Natural killer cell (primary cell): ENCODE measurements around the gene GCNA. TPM values are rescaled to one million over a fixed set of nuclear protein-coding genes. Genes with fewer than 3 reads are reported as not detected.
A peak's percentile ranks its signal among the peaks of the same experiment; 100 is the strongest.

Experiments used
- ATAC-seq, 3 donors: fragments of 150-1000 bp in 2 of 3; fragments of 200-7000 bp in 1 of 3; cut with Tn5 transposase; 1 replicate in 1 of 3; 2 replicates in 2 of 3; pipeline ENCODE4 v1.10.0; 2021; ENCODE audit warnings: mild to moderate bottlenecking in 2 of 3, moderate library complexity in 2 of 3
- DNase-seq, 2 donors: peaks; one replicate each; pipeline versions ENCODE4 v3.0.0 to v3.0.0-alpha.2; 2013 to 2021; ENCODE audit warnings: mixed read lengths in 1 of 2
- H3K27ac ChIP-seq: one replicate; pipeline ENCODE4 v1.5.1; 2013; ENCODE audit warnings: mild to moderate bottlenecking, low read length
- H3K27me3 ChIP-seq: one replicate; pipeline ENCODE4 v1.6.1; 2013; ENCODE audit warnings: low read length; ENCODE audit not compliant: control insufficient read depth, insufficient read depth
- H3K36me3 ChIP-seq: one replicate; pipeline ENCODE4 v1.6.1; 2013; ENCODE audit warnings: low read length; ENCODE audit not compliant: control insufficient read depth, insufficient read depth
- H3K4me1 ChIP-seq: one replicate; pipeline ENCODE4 v1.6.1; 2013; ENCODE audit warnings: low read length; ENCODE audit not compliant: control insufficient read depth, insufficient read depth
- H3K4me3 ChIP-seq: one replicate; pipeline ENCODE4 v1.5.1; 2013; ENCODE audit warnings: low read length
- H3K9me3 ChIP-seq: one replicate; pipeline ENCODE4 v1.6.1; 2013; ENCODE audit warnings: low read length; ENCODE audit not compliant: control insufficient read depth, insufficient read depth
- H3K27ac Mint-ChIP-seq, 2 donors: one replicate each; pipeline ENCODE4 v1.8.0; 2022; ENCODE audit warnings: mild to moderate bottlenecking in 2 of 2, mixed read lengths in 2 of 2, moderate library complexity in 1 of 2
- H3K27me3 Mint-ChIP-seq, 2 donors: one replicate each; pipeline ENCODE4 v1.8.0; 2022; ENCODE audit warnings: low read depth in 2 of 2, mixed read lengths in 2 of 2
- H3K36me3 Mint-ChIP-seq: one replicate; pipeline ENCODE4 v1.8.0; 2022; ENCODE audit warnings: mixed read lengths
- H3K4me1 Mint-ChIP-seq, 2 donors: one replicate each; pipeline ENCODE4 v1.8.0; 2022; ENCODE audit warnings: mixed read lengths in 2 of 2
- H3K4me3 Mint-ChIP-seq: one replicate; pipeline ENCODE4 v1.8.0; 2022; ENCODE audit warnings: mild to moderate bottlenecking, moderate library complexity, mixed read lengths
- H3K9me3 Mint-ChIP-seq, 2 donors: one replicate each; pipeline ENCODE4 v1.8.0; 2022; ENCODE audit warnings: mixed read lengths in 2 of 2
- WGBS: methylation state at CpG from one replicate; pipeline ENCODE4 v1.1.7; 2013; ENCODE audit warnings: missing lambda C conversion rate; ENCODE audit not compliant: insufficient coverage; 5-methylcytosine and 5-hydroxymethylcytosine counted together
- intact Hi-C: fragments of 100-400 bp; cut with micrococcal nuclease; formaldehyde crosslinking; loops from one replicate; pipeline ENCODE4 v1.14.2; 2022
- total RNA-seq, 4 donors: library from RNA; stranded (reverse); fragments of 120-200 nt in 1 of 4; gene quantifications; one replicate each; pipeline versions ENCODE4 v1.2.3 to v1.2.4, GENCODE V29; 2013 to 2022
- TF ChIP-seq, protein P1 (sequence below): fragments of 200-600 bp; IDR thresholded peaks from one replicate; pipeline ENCODE4 v1.8.0; 2022; ENCODE audit warnings: antibody characterized with exemption

GCNA gene
- total RNA-seq, 3 donors from 2014 or later (not counting 1 experiment from before 2014, with no cell fraction given): 3.6 to 4.5 (median 3.7) TPM

DNA sequence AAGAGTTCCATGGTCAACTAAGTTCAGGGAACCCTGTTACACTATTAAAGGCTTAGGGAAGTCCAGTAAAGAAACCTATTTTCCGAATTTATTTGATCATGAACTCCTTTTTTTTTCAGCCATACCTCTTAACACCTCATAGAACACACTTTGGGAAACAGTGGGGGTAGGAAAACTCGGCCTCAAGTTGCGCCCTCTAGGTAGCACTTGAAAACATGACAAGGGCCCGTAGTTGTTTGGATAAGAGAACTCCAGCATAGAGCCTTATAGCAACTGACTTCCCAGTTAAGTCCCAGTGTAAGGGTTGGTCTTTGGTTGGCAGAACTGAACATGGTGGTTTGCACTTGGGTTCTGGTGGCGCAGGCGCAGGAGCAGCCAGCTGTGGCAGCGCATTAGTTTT lies 30.9 kb upstream of the GCNA start:
- Mint-ChIP-seq H3K27me3 (no peaks in the 10 kb centered on the region), H3K27ac (no peak overlapping the region), H3K4me1 (peaks cover 21 to 28% of the 10 kb centered on the region in 2 donors), H3K36me3 (peaks cover 7% of the 10 kb centered on the region), H3K9me3 (no peaks in the 10 kb centered on the region), H3K4me3 (no peak overlapping the region)
- H3K4me1 ChIP-seq: peaks cover 9% of the 10 kb centered on the region
- no peak overlapping the region for H3K27ac ChIP-seq
- ATAC-seq (no peak), DNase-seq (no peak)
- intact Hi-C loops: no loop called here
- 100% methylated on average over 2 of the region's 7 CpGs for WGBS
- peaks cover 49% of the 10 kb centered on the region for H3K36me3 ChIP-seq
- TF ChIP-seq, protein P1, sequence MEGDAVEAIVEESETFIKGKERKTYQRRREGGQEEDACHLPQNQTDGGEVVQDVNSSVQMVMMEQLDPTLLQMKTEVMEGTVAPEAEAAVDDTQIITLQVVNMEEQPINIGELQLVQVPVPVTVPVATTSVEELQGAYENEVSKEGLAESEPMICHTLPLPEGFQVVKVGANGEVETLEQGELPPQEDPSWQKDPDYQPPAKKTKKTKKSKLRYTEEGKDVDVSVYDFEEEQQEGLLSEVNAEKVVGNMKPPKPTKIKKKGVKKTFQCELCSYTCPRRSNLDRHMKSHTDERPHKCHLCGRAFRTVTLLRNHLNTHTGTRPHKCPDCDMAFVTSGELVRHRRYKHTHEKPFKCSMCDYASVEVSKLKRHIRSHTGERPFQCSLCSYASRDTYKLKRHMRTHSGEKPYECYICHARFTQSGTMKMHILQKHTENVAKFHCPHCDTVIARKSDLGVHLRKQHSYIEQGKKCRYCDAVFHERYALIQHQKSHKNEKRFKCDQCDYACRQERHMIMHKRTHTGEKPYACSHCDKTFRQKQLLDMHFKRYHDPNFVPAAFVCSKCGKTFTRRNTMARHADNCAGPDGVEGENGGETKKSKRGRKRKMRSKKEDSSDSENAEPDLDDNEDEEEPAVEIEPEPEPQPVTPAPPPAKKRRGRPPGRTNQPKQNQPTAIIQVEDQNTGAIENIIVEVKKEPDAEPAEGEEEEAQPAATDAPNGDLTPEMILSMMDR: no peak
- H3K27me3 ChIP-seq: no peaks in the 10 kb centered on the region
- H3K4me3 ChIP-seq: no peak overlapping the region
- no peaks in the 10 kb centered on the region for H3K9me3 ChIP-seq

DNA sequence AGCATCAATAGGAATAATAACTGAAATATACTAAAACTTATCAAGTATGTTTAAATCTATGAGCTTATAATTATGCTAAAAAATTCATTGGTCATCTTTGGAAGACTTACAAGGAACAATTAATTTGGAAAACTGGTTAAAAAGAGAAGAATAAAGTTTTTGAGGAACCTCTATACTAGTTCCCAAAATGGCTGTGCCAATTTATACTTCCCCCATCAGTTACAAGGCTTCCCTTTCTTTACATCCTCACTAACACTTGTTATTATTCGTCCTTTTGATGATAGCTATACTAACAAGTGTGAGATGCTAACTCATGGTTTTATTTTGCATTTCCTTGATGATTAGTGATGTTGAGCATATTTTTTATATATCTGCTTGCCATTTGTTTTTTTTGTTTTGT lies 28.3 kb upstream of the GCNA start:
- Histone ChIP-seq H3K4me3 (no peak overlapping the region), H3K4me1 (no peaks in the 10 kb centered on the region), H3K9me3 (no peaks in the 10 kb centered on the region), H3K27me3 (no peaks in the 10 kb centered on the region), H3K36me3 (peaks cover 57% of the 10 kb centered on the region), H3K27ac (no peak overlapping the region)
- intact Hi-C loops: no loop called here
- peaks cover 7% of the 10 kb centered on the region for H3K36me3 Mint-ChIP-seq
- H3K27me3 Mint-ChIP-seq: no peaks in the 10 kb centered on the region
- DNase-seq (no peak), ATAC-seq (no peak)
- no peaks in the 10 kb centered on the region for H3K9me3 Mint-ChIP-seq
- no CpG with 5 or more reads among the region's 1 CpG for WGBS
- H3K4me1 Mint-ChIP-seq: peaks cover 11 to 12% of the 10 kb centered on the region in 2 donors
- H3K4me3 Mint-ChIP-seq: no peak overlapping the region
- peak overlapping the region; percentile 20 to 36 for H3K27ac Mint-ChIP-seq
- TF ChIP-seq, protein P1: no peak

DNA sequence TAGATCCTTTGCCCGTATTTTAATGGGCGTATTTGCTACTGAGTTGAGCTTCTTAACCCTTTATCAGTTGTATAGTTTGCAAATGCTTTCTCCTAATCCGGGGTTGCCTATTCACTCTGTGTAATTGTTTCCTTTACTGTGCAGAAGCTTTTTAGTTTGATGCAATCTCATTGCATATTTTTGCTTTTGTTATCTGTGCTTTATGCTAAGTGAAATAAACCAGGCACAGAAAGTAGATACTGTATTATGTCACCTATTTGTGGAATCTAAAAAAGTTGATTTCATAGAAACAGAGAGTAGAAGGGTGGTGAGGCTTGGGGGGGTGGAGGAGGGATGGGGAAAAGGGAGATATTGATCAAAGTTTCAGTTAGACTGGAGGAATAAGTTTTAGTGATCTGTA lies 27.7 kb upstream of the GCNA start:
- H3K27ac ChIP-seq: no peak overlapping the region
- no peak overlapping the region for H3K4me3 ChIP-seq
- H3K27me3 ChIP-seq: no peaks in the 10 kb centered on the region
- no peaks in the 10 kb centered on the region for H3K9me3 ChIP-seq
- intact Hi-C loops: no loop called here
- H3K36me3 ChIP-seq: peaks cover 57% of the 10 kb centered on the region
- no peaks in the 10 kb centered on the region for H3K27me3 Mint-ChIP-seq
- H3K4me3 Mint-ChIP-seq: no peak overlapping the region
- peaks cover 11 to 12% of the 10 kb centered on the region in 2 donors for H3K4me1 Mint-ChIP-seq
- no peak for DNase-seq
- TF ChIP-seq, protein P1: no peak
- H3K36me3 Mint-ChIP-seq: peaks cover 7% of the 10 kb centered on the region
- 92% methylated on average over 2 of the region's 3 CpGs for WGBS
- H3K27ac Mint-ChIP-seq: peak overlapping the region; percentile 20 to 36
- no peaks in the 10 kb centered on the region for H3K9me3 Mint-ChIP-seq
- ATAC-seq: no peak
- H3K4me1 ChIP-seq: no peaks in the 10 kb centered on the region

DNA sequence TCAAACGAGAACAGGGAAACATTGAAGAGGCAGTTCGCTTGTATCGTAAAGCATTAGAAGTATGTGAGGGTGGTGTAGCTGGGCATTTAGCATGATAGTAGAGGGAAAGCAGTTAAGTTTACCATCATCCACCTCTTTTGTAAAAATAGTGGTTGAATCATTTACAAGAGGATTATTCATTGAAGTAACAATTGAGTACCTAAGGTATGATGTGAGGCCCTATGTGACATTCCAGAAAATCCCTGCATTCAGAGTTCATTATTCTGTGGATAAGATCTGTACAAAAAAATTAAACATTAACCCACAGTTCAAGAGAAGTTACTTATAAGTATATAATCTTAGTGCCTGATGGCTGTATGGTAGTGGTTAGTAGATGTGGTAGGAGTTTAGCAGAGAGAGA lies 22.2 kb upstream of the GCNA start:
- no peak overlapping the region for H3K4me3 ChIP-seq
- TF ChIP-seq, protein P1: no peak
- no peaks in the 10 kb centered on the region for H3K4me1 ChIP-seq
- intact Hi-C loops: no loop called here
- no peaks in the 10 kb centered on the region for H3K9me3 Mint-ChIP-seq
- no peak overlapping the region for H3K27ac ChIP-seq
- peak overlapping the region; percentile 1 for H3K27ac Mint-ChIP-seq
- ATAC-seq: no peak
- H3K36me3 ChIP-seq: peaks cover 67% of the 10 kb centered on the region
- no peaks in the 10 kb centered on the region for H3K27me3 Mint-ChIP-seq
- WGBS: no CpG with 5 or more reads among the region's 3 CpGs
- H3K27me3 ChIP-seq: no peaks in the 10 kb centered on the region
- H3K4me3 Mint-ChIP-seq: no peak overlapping the region
- no peaks in the 10 kb centered on the region for H3K4me1 Mint-ChIP-seq
- H3K36me3 Mint-ChIP-seq: no peaks in the 10 kb centered on the region
- no peak for DNase-seq
- no peaks in the 10 kb centered on the region for H3K9me3 ChIP-seq
